Measurements from ENCODE around the gene TNFAIP8. TPM values are rescaled to one million over a fixed set of nuclear protein-coding genes. Genes with fewer than 3 reads are reported as not detected.

TNFAIP8 gene
- total and polyA plus RNA-seq, 9 of the 15 experiments (the other 6 are each of a cell fraction or from before 2014, with no cell fraction given) = 29.9 to 52.2 (median 44.8) TPM

GRCh38 chr5:119321569-119322311, 34.1 kb upstream of the TNFAIP8 start (continued):
- no peak; the same call in 1 of the 2 replicates for TF ChIP-seq ZNF76 (CRISPR knock-in tag; IDR thresholded peaks at IDR 0.05; ENCODE audit: borderline replicate concordance)
- no peak for TF ChIP-seq ZNF232 (CRISPR knock-in tag; IDR thresholded peaks at IDR 0.05)
- TF ChIP-seq CLOCK (CRISPR knock-in tag; IDR thresholded peaks at IDR 0.05; ENCODE audit: borderline replicate concordance) = no peak
- no peak for TF ChIP-seq E2F3 (CRISPR knock-in tag; IDR thresholded peaks at IDR 0.05)
- TF ChIP-seq LARP7 (IDR thresholded peaks at IDR 0.05) = peak; percentile 71; the same call in 1 of the 2 replicates
- TF ChIP-seq FOXJ3 (CRISPR knock-in tag; IDR thresholded peaks at IDR 0.05) = no peak
- peak; percentile 50 for TF ChIP-seq RBBP5 (IDR thresholded peaks at IDR 0.05; ENCODE audit: borderline replicate concordance, insufficient read depth, low read length, poor library complexity, severe bottlenecking)
- peak; percentile 84 for TF ChIP-seq GATAD2B (IDR thresholded peaks at IDR 0.05; ENCODE audit: borderline replicate concordance)
- TF ChIP-seq SUPT5H (IDR thresholded peaks at IDR 0.05) = peak; percentile 67
- TF ChIP-seq ZBED1 (IDR thresholded peaks at IDR 0.05) = no peak
- TF ChIP-seq COPS2 (conservative IDR thresholded peaks at IDR 0.05) = no peak
- TF ChIP-seq ZNF212 (CRISPR knock-in tag; IDR thresholded peaks at IDR 0.05) = no peak
- TF ChIP-seq PHF8 (IDR thresholded peaks at IDR 0.05; ENCODE audit: borderline replicate concordance, low read length) = peak; percentile 18; the same call in 1 of the 2 replicates
- TF ChIP-seq PRPF4 (IDR thresholded peaks at IDR 0.05; ENCODE audit: insufficient read depth, low read depth, low read length, poor library complexity, severe bottlenecking) = no peak
- no peak for TF ChIP-seq XRCC5 (IDR thresholded peaks at IDR 0.05; ENCODE audit: low read depth, low read length)
- no peak for TF ChIP-seq BRF2 (IDR thresholded peaks at IDR 0.05; ENCODE audit: borderline replicate concordance, insufficient read depth, insufficient read length)
- TF ChIP-seq ZNF324 (CRISPR knock-in tag; IDR thresholded peaks at IDR 0.05) = no peak; the same call in none of the 2 replicates
- no peak for TF ChIP-seq SAP30 (IDR thresholded peaks at IDR 0.05; ENCODE audit: borderline replicate concordance, insufficient read depth, low read depth, low read length, poor library complexity, severe bottlenecking)
- no peak for TF ChIP-seq HMGXB4 (CRISPR knock-in tag; IDR thresholded peaks at IDR 0.05)
- 0 out of 2 replicates have a peak, but pooled peaks have one; percentile 20 for TF ChIP-seq NCOA6 (IDR thresholded peaks at IDR 0.05)
- TF ChIP-seq ZNF398 (CRISPR knock-in tag; IDR thresholded peaks at IDR 0.05) = no peak
